Measurements from ENCODE around the gene IL34. TPM values are rescaled to one million over a fixed set of nuclear protein-coding genes. Genes with fewer than 3 reads are reported as not detected.

IL34 gene
- total RNA-seq, 3 donors from 2014 or later (not counting 1 experiment from before 2014, with no cell fraction given), result 0.48 to 0.54 TPM; not detected in 1

DNA sequence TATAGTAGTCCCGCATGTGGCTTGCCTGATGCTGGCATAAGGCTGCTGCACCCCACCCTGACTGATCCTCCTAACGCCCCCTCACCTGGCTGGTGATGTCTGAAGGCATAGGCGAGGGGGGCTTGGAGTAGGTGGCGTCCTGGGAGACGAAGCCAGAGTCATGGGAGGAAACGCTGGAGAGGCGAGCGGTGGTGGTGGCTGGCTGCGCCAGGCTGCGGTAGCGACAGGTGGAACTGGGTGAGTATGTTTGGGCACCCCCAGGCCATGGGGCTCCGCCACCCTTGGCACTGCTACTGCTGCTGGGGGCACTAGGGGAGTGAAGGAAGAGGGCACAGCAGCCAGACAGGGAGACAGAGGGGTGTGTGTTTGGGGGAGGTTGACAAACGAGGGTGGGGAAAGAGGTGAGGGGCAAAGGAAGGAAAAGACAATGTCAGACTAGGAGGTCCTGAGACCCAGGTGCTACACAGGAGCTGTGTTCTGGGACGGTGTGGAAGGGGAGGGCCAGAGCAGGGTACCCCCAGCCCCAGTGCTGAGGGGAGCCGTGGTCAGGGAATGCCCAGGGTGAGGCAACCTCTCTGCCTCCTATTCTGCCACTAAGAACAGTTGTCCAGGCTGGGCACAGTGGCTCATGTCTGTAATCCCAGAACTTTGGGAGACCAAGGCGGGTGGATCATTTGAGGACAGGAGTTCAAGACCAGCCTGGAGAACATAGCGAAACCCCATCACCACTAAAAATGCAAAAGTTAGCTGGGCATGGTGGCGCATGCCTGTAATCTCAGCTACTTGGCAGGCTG, 28.1 kb downstream of the IL34 start:
- DNase-seq (no peak), ATAC-seq (no peak)
- intact Hi-C loops (cut with micrococcal nuclease), result no loop called here
- Histone ChIP-seq H3K36me3 (ENCODE audit: control insufficient read depth, insufficient read depth, low read length) (no peaks in the 10 kb centered on the region), H3K9me3 (ENCODE audit: control insufficient read depth, insufficient read depth, low read length) (no peaks in the 10 kb centered on the region), H3K4me1 (ENCODE audit: control insufficient read depth, insufficient read depth, low read length) (peaks cover 6% of the 10 kb centered on the region), H3K27ac (ENCODE audit: low read length) (no peak overlapping the region), H3K27me3 (ENCODE audit: control insufficient read depth, insufficient read depth, low read length) (no peaks in the 10 kb centered on the region), H3K4me3 (ENCODE audit: low read length) (no peak overlapping the region)
- H3K36me3 Mint-ChIP-seq, result no peaks in the 10 kb centered on the region
- 94% methylated on average over 18 of the region's 18 CpGs for WGBS (ENCODE audit: insufficient coverage)
- no peaks in the 10 kb centered on the region for H3K27me3 Mint-ChIP-seq (ENCODE audit: low read depth in 2 of 2)
- peaks cover 0 to 11% of the 10 kb centered on the region in 2 donors for H3K4me1 Mint-ChIP-seq
- no peaks in the 10 kb centered on the region for H3K9me3 Mint-ChIP-seq
- no peak overlapping the region for H3K4me3 Mint-ChIP-seq
- no peak overlapping the region for H3K27ac Mint-ChIP-seq
- TF ChIP-seq, protein P1, sequence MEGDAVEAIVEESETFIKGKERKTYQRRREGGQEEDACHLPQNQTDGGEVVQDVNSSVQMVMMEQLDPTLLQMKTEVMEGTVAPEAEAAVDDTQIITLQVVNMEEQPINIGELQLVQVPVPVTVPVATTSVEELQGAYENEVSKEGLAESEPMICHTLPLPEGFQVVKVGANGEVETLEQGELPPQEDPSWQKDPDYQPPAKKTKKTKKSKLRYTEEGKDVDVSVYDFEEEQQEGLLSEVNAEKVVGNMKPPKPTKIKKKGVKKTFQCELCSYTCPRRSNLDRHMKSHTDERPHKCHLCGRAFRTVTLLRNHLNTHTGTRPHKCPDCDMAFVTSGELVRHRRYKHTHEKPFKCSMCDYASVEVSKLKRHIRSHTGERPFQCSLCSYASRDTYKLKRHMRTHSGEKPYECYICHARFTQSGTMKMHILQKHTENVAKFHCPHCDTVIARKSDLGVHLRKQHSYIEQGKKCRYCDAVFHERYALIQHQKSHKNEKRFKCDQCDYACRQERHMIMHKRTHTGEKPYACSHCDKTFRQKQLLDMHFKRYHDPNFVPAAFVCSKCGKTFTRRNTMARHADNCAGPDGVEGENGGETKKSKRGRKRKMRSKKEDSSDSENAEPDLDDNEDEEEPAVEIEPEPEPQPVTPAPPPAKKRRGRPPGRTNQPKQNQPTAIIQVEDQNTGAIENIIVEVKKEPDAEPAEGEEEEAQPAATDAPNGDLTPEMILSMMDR (IDR thresholded peaks at IDR 0.05), result no peak

DNA sequence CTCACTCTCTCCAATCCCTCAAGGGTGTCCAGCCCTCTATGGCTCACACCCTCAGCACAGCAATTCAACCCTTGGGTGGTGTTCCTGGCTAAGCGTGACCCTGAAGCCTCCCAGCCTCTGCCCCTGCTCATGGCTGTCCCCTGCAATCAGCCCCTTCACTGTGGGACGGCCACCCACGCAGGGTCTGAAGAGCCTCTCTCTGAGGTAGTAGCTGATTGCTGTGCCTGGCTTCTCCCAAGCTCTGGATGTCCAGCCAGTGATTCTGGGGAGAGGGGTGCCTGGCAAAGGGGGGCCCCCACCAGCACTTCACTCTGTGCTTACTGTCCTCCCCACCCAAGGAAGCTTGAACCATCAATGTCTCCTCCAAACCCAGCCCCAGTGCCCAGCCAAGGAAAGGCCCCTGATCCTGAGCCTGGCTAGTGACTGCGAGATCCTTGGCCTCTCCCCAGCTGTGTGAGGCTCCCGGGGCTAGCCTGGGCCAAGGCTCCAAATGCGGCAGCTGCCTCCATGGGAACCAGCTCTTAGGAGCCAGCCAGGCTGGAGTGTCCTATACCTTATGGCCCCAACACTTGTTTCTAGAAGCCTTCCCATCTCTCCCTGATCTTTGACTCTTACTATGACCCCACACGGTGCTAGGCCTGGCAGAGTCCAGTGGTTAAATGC, 29.6 kb downstream of the IL34 start:
- WGBS (ENCODE audit: insufficient coverage), result 94% methylated on average over 7 of the region's 7 CpGs

DNA sequence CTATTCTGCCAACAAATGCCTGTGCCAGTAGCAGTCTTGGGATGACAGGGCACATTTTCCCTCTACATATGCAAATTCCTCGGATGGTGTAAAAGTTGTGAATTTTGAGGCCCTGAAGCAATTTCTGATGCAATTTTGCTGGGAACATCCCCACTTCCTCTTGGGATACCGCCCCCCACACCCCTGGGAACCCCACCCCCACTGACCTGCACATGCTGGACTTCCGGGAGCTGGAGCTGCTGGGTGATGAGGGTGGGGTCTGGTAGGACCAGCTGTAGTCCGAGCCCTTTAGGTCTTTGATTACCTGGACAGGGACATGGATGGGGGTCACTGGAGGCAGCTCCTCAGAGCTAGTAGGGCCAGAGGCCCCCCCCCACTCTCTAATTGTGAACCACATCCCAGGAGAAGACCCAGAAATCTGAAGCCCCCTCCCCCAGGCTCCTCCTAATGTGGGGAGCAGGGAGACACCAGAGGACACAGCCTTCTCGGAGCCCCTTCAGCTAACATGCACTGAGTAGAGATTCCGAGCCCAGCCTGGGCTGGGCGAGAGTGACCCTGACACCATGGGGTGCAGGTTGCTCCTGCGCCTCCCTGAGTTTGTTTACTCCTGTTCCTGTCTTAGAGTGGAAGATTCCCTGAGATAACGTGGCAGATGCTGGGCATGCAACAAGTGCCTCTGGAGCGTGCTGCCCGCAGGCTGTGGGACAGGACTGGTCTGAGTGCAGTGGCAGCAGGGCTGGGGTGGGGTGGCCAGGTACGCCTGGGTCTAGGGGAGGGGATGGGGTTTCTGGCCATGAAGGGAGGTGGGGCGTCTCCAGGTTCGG, 30.5 kb downstream of the IL34 start:
- TF ChIP-seq, protein P1 (IDR thresholded peaks at IDR 0.05), result no peak
- H3K4me1 ChIP-seq (ENCODE audit: control insufficient read depth, insufficient read depth, low read length), result peaks cover 6% of the 10 kb centered on the region
- WGBS (ENCODE audit: insufficient coverage), result 94% methylated on average over 12 of the region's 14 CpGs
- Mint-ChIP-seq H3K36me3 (no peaks in the 10 kb centered on the region), H3K9me3 (no peaks in the 10 kb centered on the region), H3K27me3 (ENCODE audit: low read depth in 2 of 2) (no peaks in the 10 kb centered on the region), H3K27ac (no peak overlapping the region), H3K4me3 (no peak overlapping the region), H3K4me1 (peaks cover 0 to 12% of the 10 kb centered on the region in 2 donors)
- intact Hi-C loops (cut with micrococcal nuclease), result no loop called here
- no peaks in the 10 kb centered on the region for H3K9me3 ChIP-seq (ENCODE audit: control insufficient read depth, insufficient read depth, low read length)
- no peak overlapping the region for H3K4me3 ChIP-seq (ENCODE audit: low read length)
- H3K27ac ChIP-seq (ENCODE audit: low read length), result no peak overlapping the region
- H3K27me3 ChIP-seq (ENCODE audit: control insufficient read depth, insufficient read depth, low read length), result no peaks in the 10 kb centered on the region
- no peak for DNase-seq
- ATAC-seq, result no peak
- H3K36me3 ChIP-seq (ENCODE audit: control insufficient read depth, insufficient read depth, low read length), result no peaks in the 10 kb centered on the region

More for the DNA sequence above, 29.6 kb downstream of the IL34 start:
- Histone ChIP-seq H3K36me3 (ENCODE audit: control insufficient read depth, insufficient read depth, low read length) (no peaks in the 10 kb centered on the region), H3K27me3 (ENCODE audit: control insufficient read depth, insufficient read depth, low read length) (no peaks in the 10 kb centered on the region), H3K4me3 (ENCODE audit: low read length) (no peak overlapping the region), H3K9me3 (ENCODE audit: control insufficient read depth, insufficient read depth, low read length) (no peaks in the 10 kb centered on the region), H3K27ac (ENCODE audit: low read length) (no peak overlapping the region), H3K4me1 (ENCODE audit: control insufficient read depth, insufficient read depth, low read length) (peaks cover 6% of the 10 kb centered on the region)
- Mint-ChIP-seq H3K27ac (no peak overlapping the region), H3K9me3 (no peaks in the 10 kb centered on the region), H3K36me3 (no peaks in the 10 kb centered on the region), H3K4me3 (no peak overlapping the region), H3K27me3 (ENCODE audit: low read depth in 2 of 2) (no peaks in the 10 kb centered on the region), H3K4me1 (peaks cover 0 to 12% of the 10 kb centered on the region in 2 donors)
- TF ChIP-seq, protein P1 (IDR thresholded peaks at IDR 0.05), result no peak
- no peak for DNase-seq
- intact Hi-C loops (cut with micrococcal nuclease), result no loop called here
- no peak for ATAC-seq

All from natural killer cell (primary cell).